Measurements from ENCODE around the gene SFXN2.
"Not testable (repeated sequence)": the region's sequence is repeated elsewhere in the genome, so short reads cannot be mapped to it uniquely, and the experiment has no call there.

The SFXN2 gene

GRCh38 chr10:102714621-102715455, at the start of gene SFXN2:
Gene SFXN2, plus strand, starts transcription at chr10:102714636. Its CDS starts 12,001 bp downstream, at chr10:102726637.
- no peak for DNase-seq

- DNase-seq = no peak
Observed at GRCh38 chr10:102665904-102666509, 48.4 kb upstream of the SFXN2 start.

GRCh38 chr10:102667411-102667810, 47.0 kb upstream of the SFXN2 start:
- not testable (repeated sequence) for DNase-seq

GRCh38 chr10:102668326-102669107, 45.9 kb upstream of the SFXN2 start:
- DNase-seq = no peak

GRCh38 chr10:102669206-102670064, 45.0 kb upstream of the SFXN2 start:
- no peak for DNase-seq

GRCh38 chr10:102670065-102670670, 44.3 kb upstream of the SFXN2 start:
- no peak for DNase-seq

- no peak for DNase-seq
Observed at GRCh38 chr10:102670871-102671434, 43.5 kb upstream of the SFXN2 start.

GRCh38 chr10:102673236-102673818, 41.1 kb upstream of the SFXN2 start:
- no peak for DNase-seq

GRCh38 chr10:102673819-102674511, 40.5 kb upstream of the SFXN2 start:
- peak; percentile 14 for DNase-seq

- no peak for DNase-seq
Observed at GRCh38 chr10:102674566-102674965, 39.9 kb upstream of the SFXN2 start.

- no peak for DNase-seq
Observed at GRCh38 chr10:102675011-102675665, 39.3 kb upstream of the SFXN2 start.

- peak; percentile 50 for DNase-seq
Observed at GRCh38 chr10:102675666-102676533, 38.5 kb upstream of the SFXN2 start.

- DNase-seq = no peak
Observed at GRCh38 chr10:102676534-102677315, 37.7 kb upstream of the SFXN2 start.

- DNase-seq = no peak
Observed at GRCh38 chr10:102677331-102678067, 36.9 kb upstream of the SFXN2 start.

GRCh38 chr10:102678068-102678400, 36.4 kb upstream of the SFXN2 start:
- no peak for DNase-seq

- peak; percentile 7 for DNase-seq
Observed at GRCh38 chr10:102678842-102679289, 35.6 kb upstream of the SFXN2 start.

- DNase-seq = no peak
Observed at GRCh38 chr10:102679596-102679995, 34.8 kb upstream of the SFXN2 start.

GRCh38 chr10:102681696-102682095, 32.7 kb upstream of the SFXN2 start:
- DNase-seq = no peak

Data from GF-D8 (cell line).